B cell (primary cell): ENCODE measurements around the gene INKA2. TPM values are rescaled to one million over a fixed set of nuclear protein-coding genes. Genes with fewer than 3 reads are reported as not detected.

ENCODE experiments used
- ATAC-seq: fragments of 200-7000 bp; cut with Tn5 transposase; one replicate; pipeline ENCODE4 v1.10.0; 2021; ENCODE audit warnings: low read depth, mild to moderate bottlenecking, moderate number of reproducible peaks, moderate library complexity
- CTCF ChIA-PET: fragments of 350-600 bp; sonication (Branson Sonifier 250); formaldehyde crosslinking; loops from one replicate; lab custom pipeline; 2021; ENCODE audit warnings: antibody characterized with exemption, inconsistent platforms; lab: Charles Lee
- POLR2A ChIA-PET: fragments of 350-600 bp; sonication (Branson Sonifier 250); formaldehyde crosslinking; loops from one replicate; lab custom pipeline; 2021; ENCODE audit warnings: antibody characterized with exemption; lab: Charles Lee
- DNase-seq: peaks from one replicate; pipeline ENCODE4 v3.0.0; 2013
- H2AFZ ChIP-seq: 2 replicates; pipeline ENCODE4 v1.6.1; 2012; ENCODE audit warnings: mild to moderate bottlenecking, low read depth, low read length; ENCODE audit not compliant: insufficient read depth, poor library complexity, severe bottlenecking
- H3K27ac ChIP-seq, 2 donors: 1 replicate in 1 of 2; 2 replicates in 1 of 2; pipeline ENCODE4 v1.5.1; 2012 to 2013; ENCODE audit warnings: low read length in 2 of 2, mild to moderate bottlenecking in 2 of 2, moderate library complexity in 1 of 2
- H3K27me3 ChIP-seq, 4 experiments: fragments of 200-600 bp in 1 of 4; sonication (generic) in 1 of 4; replicated peaks in 1 of 4; 1 replicate in 2 of 4; 2 replicates in 2 of 4; pipeline versions ENCODE4 v1.6.1 to v1.7.0; 2013 to 2016; ENCODE audit warnings: low read length in 3 of 4, mild to moderate bottlenecking in 2 of 4, mixed read lengths in 1 of 4, moderate library complexity in 1 of 4; ENCODE audit not compliant: insufficient read depth in 4 of 4, control insufficient read depth in 3 of 4; ENCODE audit errors: control extremely low read depth in 1 of 4
- H3K36me3 ChIP-seq, 2 experiments: replicated peaks in 1 of 2; 1 replicate in 1 of 2; 2 replicates in 1 of 2; pipeline versions ENCODE4 v1.6.1 to v1.7.1; 2013; ENCODE audit warnings: low read length in 1 of 2; ENCODE audit not compliant: insufficient read depth in 2 of 2, control insufficient read depth in 1 of 2; ENCODE audit errors: control extremely low read depth in 1 of 2, extremely low read depth in 1 of 2
- H3K4me1 ChIP-seq, 2 donors: fragments of 200-600 bp in 1 of 2; sonication (generic) in 1 of 2; 1 replicate in 1 of 2; 2 replicates in 1 of 2; pipeline versions ENCODE4 v1.5.1 to v1.6.1; 2013 to 2017; ENCODE audit warnings: low read length in 2 of 2; ENCODE audit not compliant: control insufficient read depth in 2 of 2, insufficient read depth in 2 of 2
- H3K4me2 ChIP-seq: replicated peaks from 2 replicates; pipeline ENCODE3; 2012; ENCODE audit warnings: mild to moderate bottlenecking, low read depth, low read length; ENCODE audit not compliant: poor library complexity, severe bottlenecking
- H3K4me3 ChIP-seq, 5 experiments: fragments of 200-600 bp in 1 of 5; sonication (generic) in 1 of 5; 1 replicate in 3 of 5; 2 replicates in 2 of 5; pipeline versions ENCODE4 v1.5.1 to v1.7.0; 2011 to 2016; ENCODE audit warnings: low read length in 4 of 5, mild to moderate bottlenecking in 4 of 5, low read depth in 2 of 5, control low read depth in 1 of 5, moderate library complexity in 1 of 5; ENCODE audit not compliant: insufficient read depth in 1 of 5; ENCODE audit errors: control extremely low read depth in 1 of 5, extremely low read depth in 1 of 5
- H3K79me2 ChIP-seq: fragments of 200-600 bp; sonication (generic); one replicate; pipeline ENCODE4 v1.6.0; 2016; ENCODE audit warnings: low read length; ENCODE audit not compliant: control insufficient read depth, insufficient read depth
- H3K9ac ChIP-seq: fragments of 200-600 bp; sonication (generic); 2 replicates; pipeline ENCODE4 v1.6.1; 2017; ENCODE audit warnings: mild to moderate bottlenecking, low read length, moderate library complexity
- H3K9me3 ChIP-seq, 3 donors: one replicate each; pipeline versions ENCODE4 v1.6.1 to v1.7.1; 2013; ENCODE audit warnings: low read length in 2 of 3; ENCODE audit not compliant: control insufficient read depth in 2 of 3, insufficient read depth in 1 of 3; ENCODE audit errors: control extremely low read depth in 1 of 3
- H4K20me1 ChIP-seq: 2 replicates; pipeline ENCODE4 v1.6.0; 2012; ENCODE audit warnings: mild to moderate bottlenecking, low read length; ENCODE audit not compliant: insufficient read depth, control insufficient read depth, poor library complexity, severe bottlenecking
- H3K27ac Mint-ChIP-seq: one replicate; pipeline ENCODE4 v1.8.0; 2021; ENCODE audit warnings: mixed read lengths
- H3K27me3 Mint-ChIP-seq: one replicate; pipeline ENCODE4 v1.8.0; 2021; ENCODE audit warnings: mixed read lengths
- H3K4me1 Mint-ChIP-seq: one replicate; pipeline ENCODE4 v1.8.0; 2021; ENCODE audit warnings: mixed read lengths
- H3K4me3 Mint-ChIP-seq: one replicate; pipeline ENCODE4 v1.8.0; 2021; ENCODE audit warnings: mixed read lengths
- H3K9me3 Mint-ChIP-seq: one replicate; pipeline ENCODE4 v1.8.0; 2022; ENCODE audit warnings: mixed read lengths; ENCODE audit not compliant: insufficient read depth
- EZH2 ChIP-seq: IDR thresholded peaks from 2 replicates; pipeline ENCODE4 v1.6.1; 2012; ENCODE audit warnings: borderline replicate concordance, low read depth, mild to moderate bottlenecking, moderate library complexity, low read length; ENCODE audit not compliant: insufficient read depth, poor library complexity, severe bottlenecking
- WGBS: methylation state at CpG from one replicate; pipeline ENCODE4 v1.1.5; 2013; ENCODE audit warnings: missing lambda C conversion rate; ENCODE audit not compliant: insufficient coverage; 5-methylcytosine and 5-hydroxymethylcytosine counted together
- intact Hi-C: fragments of 100-400 bp; cut with micrococcal nuclease; formaldehyde crosslinking; loops from one replicate; pipeline ENCODE4 v1.10.0; 2022
- polyA plus RNA-seq: library from polyadenylated mRNA; depleted of rRNA; stranded (reverse); fragments of >200 nt; gene quantifications from 2 replicates; pipeline ENCODE4 v1.2.3, GENCODE V29; 2012
- total RNA-seq, 2 donors: library from RNA; stranded (reverse); fragments of 120-200 nt in 1 of 2; gene quantifications; 1 replicate in 1 of 2; 2 replicates in 1 of 2; pipeline versions ENCODE4 v1.2.3 to v1.2.4, GENCODE V29; 2013 to 2022
- TF ChIP-seq, protein P1 (sequence below): fragments of 200-600 bp; IDR thresholded peaks from one replicate; pipeline ENCODE4 v1.8.0; 2022; ENCODE audit warnings: antibody characterized with exemption, mild to moderate bottlenecking

The INKA2 gene
- total and polyA plus RNA-seq, 2 donors (not counting 1 experiment from before 2014, with no cell fraction given), result 0.67 to 6.4 TPM

DNA sequence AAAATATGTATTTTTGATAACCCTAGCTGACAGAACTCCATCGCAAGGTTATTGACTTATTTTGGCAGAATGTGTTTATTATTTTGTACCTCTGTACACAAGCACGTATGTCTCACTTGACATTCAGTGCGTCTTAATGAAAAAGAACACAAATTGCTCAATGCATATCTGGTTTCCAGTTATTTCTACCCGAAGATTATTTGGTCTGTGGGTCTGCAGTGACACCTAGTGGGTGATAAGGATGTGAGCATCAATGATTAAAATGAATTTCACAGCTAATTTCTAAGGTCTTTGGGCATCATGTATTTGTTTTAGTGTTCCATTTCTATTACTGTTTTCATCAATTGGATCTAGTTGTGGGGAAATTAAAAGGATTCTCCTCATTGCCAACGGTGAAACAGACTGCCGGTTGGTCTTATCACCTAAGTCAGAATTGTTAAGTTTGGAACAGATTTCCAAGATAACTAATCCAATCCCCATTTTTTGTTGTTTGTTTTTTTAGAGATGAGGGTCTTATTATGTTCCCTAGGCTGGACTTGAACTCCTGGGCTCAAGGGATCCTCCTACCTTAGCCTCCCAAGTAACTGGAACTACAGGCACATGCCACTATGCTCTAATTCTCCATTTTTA is 30.4 kb upstream of the INKA2 start:
- Histone ChIP-seq H3K27me3 (no peaks in the 10 kb centered on the region), H3K79me2 (no peaks in the 10 kb centered on the region), H3K9me3 (no peaks in the 10 kb centered on the region), H4K20me1 (no peaks in the 10 kb centered on the region), H2AFZ (no peak overlapping the region), H3K4me2 (no peak overlapping the region), H3K4me3 (no peak overlapping the region), H3K9ac (no peak overlapping the region), H3K36me3 (peaks cover 13 to 36% of the 10 kb centered on the region in 2 experiments), H3K4me1 (no peaks in the 10 kb centered on the region), H3K27ac (no peak overlapping the region)
- Mint-ChIP-seq H3K4me1 (no peaks in the 10 kb centered on the region), H3K4me3 (no peak overlapping the region), H3K27ac (no peak overlapping the region), H3K27me3 (no peaks in the 10 kb centered on the region), H3K9me3 (no peaks in the 10 kb centered on the region)
- TF ChIP-seq EZH2, result no peak
- TF ChIP-seq, protein P1, sequence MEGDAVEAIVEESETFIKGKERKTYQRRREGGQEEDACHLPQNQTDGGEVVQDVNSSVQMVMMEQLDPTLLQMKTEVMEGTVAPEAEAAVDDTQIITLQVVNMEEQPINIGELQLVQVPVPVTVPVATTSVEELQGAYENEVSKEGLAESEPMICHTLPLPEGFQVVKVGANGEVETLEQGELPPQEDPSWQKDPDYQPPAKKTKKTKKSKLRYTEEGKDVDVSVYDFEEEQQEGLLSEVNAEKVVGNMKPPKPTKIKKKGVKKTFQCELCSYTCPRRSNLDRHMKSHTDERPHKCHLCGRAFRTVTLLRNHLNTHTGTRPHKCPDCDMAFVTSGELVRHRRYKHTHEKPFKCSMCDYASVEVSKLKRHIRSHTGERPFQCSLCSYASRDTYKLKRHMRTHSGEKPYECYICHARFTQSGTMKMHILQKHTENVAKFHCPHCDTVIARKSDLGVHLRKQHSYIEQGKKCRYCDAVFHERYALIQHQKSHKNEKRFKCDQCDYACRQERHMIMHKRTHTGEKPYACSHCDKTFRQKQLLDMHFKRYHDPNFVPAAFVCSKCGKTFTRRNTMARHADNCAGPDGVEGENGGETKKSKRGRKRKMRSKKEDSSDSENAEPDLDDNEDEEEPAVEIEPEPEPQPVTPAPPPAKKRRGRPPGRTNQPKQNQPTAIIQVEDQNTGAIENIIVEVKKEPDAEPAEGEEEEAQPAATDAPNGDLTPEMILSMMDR, result peak; percentile 95
- peak; percentile 78 for DNase-seq
- intact Hi-C loops, result loop anchor here (1.0 to 10.0 kb wide), 8 partner anchors 14 to 545 kb away; partner anchors contain the start of genes CHI3L2, DDX20 and INKA2
- peak; percentile 51 for ATAC-seq
- WGBS, result 0% methylated on average over 1 of the region's 6 CpGs
- POLR2A ChIA-PET, result no interaction called here
- CTCF ChIA-PET, result interaction anchor here (0.6 to 5.6 kb wide), 39 partner anchors 9 to 1163 kb away, joined by 3 to 198 read pairs (median 5); partner anchors contain the start of genes ADORA3, DDX20, INKA2 and KCNA2

DNA sequence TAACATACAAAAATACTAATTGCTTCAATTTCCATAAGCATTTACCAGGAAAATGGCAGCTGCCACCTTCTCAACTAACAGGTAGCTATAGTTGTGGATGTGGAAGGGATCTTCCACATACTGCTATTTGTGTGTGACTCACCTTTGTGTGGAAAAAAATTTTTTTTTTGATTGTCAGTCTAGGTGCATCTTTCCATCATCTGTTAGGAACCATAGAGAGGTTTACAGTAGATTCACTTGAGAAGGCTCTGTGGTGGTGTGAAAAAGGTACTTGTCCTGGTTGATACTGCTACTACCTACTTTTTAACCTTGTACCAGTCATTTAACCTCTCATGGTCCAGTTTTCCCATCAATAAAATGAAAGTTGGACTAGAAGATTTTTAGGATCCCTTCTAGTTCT is 29.4 kb upstream of the INKA2 start:
- Mint-ChIP-seq H3K27ac (no peak overlapping the region), H3K4me1 (no peaks in the 10 kb centered on the region), H3K4me3 (no peak overlapping the region), H3K9me3 (no peaks in the 10 kb centered on the region), H3K27me3 (no peaks in the 10 kb centered on the region)
- H3K36me3 ChIP-seq, result peaks cover 15 to 43% of the 10 kb centered on the region in 2 experiments
- no peaks in the 10 kb centered on the region for H3K27me3 ChIP-seq
- H3K9ac ChIP-seq, result no peak overlapping the region
- H3K4me2 ChIP-seq, result no peak overlapping the region
- POLR2A ChIA-PET, result no interaction called here
- ATAC-seq (no peak), DNase-seq (no peak)
- H4K20me1 ChIP-seq, result no peaks in the 10 kb centered on the region
- H3K4me3 ChIP-seq, result no peak overlapping the region
- no peaks in the 10 kb centered on the region for H3K79me2 ChIP-seq
- H2AFZ ChIP-seq, result no peak overlapping the region
- peak overlapping the region in 1 of 2 donors; percentile 52 for H3K27ac ChIP-seq
- CTCF ChIA-PET, result interaction anchor here (0.7 to 5.6 kb wide), 26 partner anchors 8 to 1162 kb away, joined by 3 to 198 read pairs (median 6); partner anchors contain the start of genes INKA2 and KCNA2
- intact Hi-C loops, result loop anchor here (1.0 to 10.0 kb wide), 8 partner anchors 13 to 544 kb away; partner anchors contain the start of genes CHI3L2, DDX20 and INKA2
- H3K4me1 ChIP-seq, result no peaks in the 10 kb centered on the region
- H3K9me3 ChIP-seq, result no peaks in the 10 kb centered on the region
- TF ChIP-seq EZH2, result no peak
- TF ChIP-seq, protein P1, result no peak
